ENCODE data around the gene TRIL. TPM values are rescaled to one million over a fixed set of nuclear protein-coding genes. Genes with fewer than 3 reads are reported as not detected.

TRIL gene
- total and polyA plus RNA-seq, 2 donors (not counting 3 experiments of a cell fraction or from before 2014, with no cell fraction given) = 0.52 to 1.8 TPM

- Histone ChIP-seq H3K9me1 (replicated peaks; ENCODE audit: control insufficient read depth, extremely low read depth, insufficient read depth, low read length) (no peaks in the 10 kb centered on the region), H3K9ac (replicated peaks; ENCODE audit: extremely low read depth, insufficient read depth, low read length) (no peak overlapping the region), H3K27me3 (ENCODE audit: control insufficient read depth in 2 of 2, insufficient read depth in 2 of 2, low read length in 2 of 2) (no peaks in the 10 kb centered on the region), H2AFZ (ENCODE audit: low read depth, low read length) (no peak overlapping the region), H3K9me3 (replicated peaks; ENCODE audit: control insufficient read depth, insufficient read depth, low read length) (no peaks in the 10 kb centered on the region), H4K20me1 (replicated peaks; ENCODE audit: control insufficient read depth, extremely low read depth, insufficient read depth, low read length) (no peaks in the 10 kb centered on the region), H3K4me1 (ENCODE audit: control insufficient read depth, extremely low read depth, insufficient read depth, low read length) (no peaks in the 10 kb centered on the region), H3K4me3 (replicated peaks in 1 of 3; ENCODE audit: insufficient read depth in 1 of 3, low read depth in 1 of 3, low read length in 3 of 3) (no peak overlapping the region), H3K27ac (ENCODE audit: insufficient read depth, low read depth, low read length) (no peak overlapping the region), H3K79me2 (ENCODE audit: control insufficient read depth, insufficient read depth, low read length) (no peaks in the 10 kb centered on the region), H3K36me3 (ENCODE audit: control insufficient read depth in 2 of 2, extremely low read depth in 1 of 2, insufficient read depth in 2 of 2, low read length in 2 of 2) (no peaks in the 10 kb centered on the region), H3K4me2 (ENCODE audit: insufficient read depth, low read length) (no peak overlapping the region)
- POLR2A ChIA-PET = no interaction called here
- TF ChIP-seq POLR2A (IDR thresholded peaks at IDR 0.05; ENCODE audit: low read depth, low read length) = no peak
- TF ChIP-seq MAX (IDR thresholded peaks at IDR 0.05; ENCODE audit: insufficient read depth, insufficient read length) = no peak
- no peak for TF ChIP-seq GATA2 (IDR thresholded peaks at IDR 0.05; ENCODE audit: insufficient read depth, insufficient read length, low read depth, low read length)
- TF ChIP-seq MYC (IDR thresholded peaks at IDR 0.05; ENCODE audit: low read depth, low read length) = no peak
- no peak for TF ChIP-seq CTCF (IDR thresholded peaks at IDR 0.05; ENCODE audit: extremely low read depth in 1 of 2, insufficient read depth in 1 of 2, low read depth in 1 of 2, low read length in 2 of 2)
- TF ChIP-seq JUN (IDR thresholded peaks at IDR 0.05; ENCODE audit: borderline replicate concordance, insufficient read depth, insufficient read length, low read depth) = no peak
- no peak for TF ChIP-seq EZH2 (IDR thresholded peaks at IDR 0.05; ENCODE audit: borderline replicate concordance, low read depth, low read length, severe bottlenecking)
- no peak for TF ChIP-seq FOS (IDR thresholded peaks at IDR 0.05; ENCODE audit: borderline replicate concordance, insufficient read depth, low read length)
- TF ChIP-seq POLR2AphosphoS5 (IDR thresholded peaks at IDR 0.05; ENCODE audit: insufficient read depth, low read depth, low read length) = no peak
- DNase-seq (ENCODE audit: low read depth, low spot score) (no peak), FAIRE-seq (no peak)
- dilution Hi-C loops (cut with MboI; ENCODE audit: extremely low pct_ligation_motif_present, low sequenced_read_pairs) (no loop called here), intact Hi-C loops (cut with micrococcal nuclease) (no loop called here)
- CTCF ChIA-PET = interaction anchor here (3.8 kb wide), 1 partner anchor 164 kb away, joined by 18 read pairs; no protein-coding TSS in a partner anchor
- BruUV-seq (replicated peaks) = no TSS peak
Measured at GRCh38 chr7:28942168-28942567, 16.0 kb downstream of the TRIL start.

Data from endothelial cell of umbilical vein (primary cell).